Measurements from ENCODE around the gene EFCAB6. TPM values are rescaled to one million over a fixed set of nuclear protein-coding genes. Genes with fewer than 3 reads are reported as not detected.

The EFCAB6 gene
- total and polyA plus RNA-seq, 2 donors (not counting 3 experiments of a cell fraction or from before 2014, with no cell fraction given) = 0.07 to 0.31 TPM

GRCh38 chr22:43635101-43635500, 177.0 kb downstream of the EFCAB6 start:
- POLR2A ChIA-PET = no interaction called here
- H3K9me3 ChIP-seq (replicated peaks; ENCODE audit: control insufficient read depth, insufficient read depth, low read length) = peaks cover 2% of the 10 kb centered on the region
- FAIRE-seq = no peak

More at GRCh38 chr22:43635101-43635500, 177.0 kb downstream of the EFCAB6 start:
- no peak for TF ChIP-seq POLR2AphosphoS5 (IDR thresholded peaks at IDR 0.05; ENCODE audit: insufficient read depth, low read depth, low read length)
- TF ChIP-seq GATA2 (IDR thresholded peaks at IDR 0.05; ENCODE audit: insufficient read depth, insufficient read length, low read depth, low read length) = no peak
- TF ChIP-seq EZH2 (IDR thresholded peaks at IDR 0.05; ENCODE audit: borderline replicate concordance, low read depth, low read length, severe bottlenecking) = no peak
- TF ChIP-seq JUN (IDR thresholded peaks at IDR 0.05; ENCODE audit: borderline replicate concordance, insufficient read depth, insufficient read length, low read depth) = no peak
- no peak for TF ChIP-seq CTCF (IDR thresholded peaks at IDR 0.05; ENCODE audit: extremely low read depth in 1 of 2, insufficient read depth in 1 of 2, low read depth in 1 of 2, low read length in 2 of 2)
- no peak for TF ChIP-seq MAX (IDR thresholded peaks at IDR 0.05; ENCODE audit: insufficient read depth, insufficient read length)
- TF ChIP-seq FOS (IDR thresholded peaks at IDR 0.05; ENCODE audit: borderline replicate concordance, insufficient read depth, low read length) = no peak
- TF ChIP-seq MYC (IDR thresholded peaks at IDR 0.05; ENCODE audit: low read depth, low read length) = no peak
- no peak for TF ChIP-seq POLR2A (IDR thresholded peaks at IDR 0.05; ENCODE audit: low read depth, low read length)
- H3K4me1 ChIP-seq (ENCODE audit: control insufficient read depth, extremely low read depth, insufficient read depth, low read length) = no peaks in the 10 kb centered on the region
- intact Hi-C loops (cut with micrococcal nuclease) = no loop called here
- DNase-seq (ENCODE audit: low read depth, low spot score) = no peak
- H2AFZ ChIP-seq (ENCODE audit: low read depth, low read length) = no peak overlapping the region
- dilution Hi-C loops (cut with MboI; ENCODE audit: extremely low pct_ligation_motif_present, low sequenced_read_pairs) = no loop called here
- H3K9ac ChIP-seq (replicated peaks; ENCODE audit: extremely low read depth, insufficient read depth, low read length) = no peak overlapping the region
- no peak overlapping the region for H3K4me3 ChIP-seq (replicated peaks in 1 of 3; ENCODE audit: insufficient read depth in 1 of 3, low read depth in 1 of 3, low read length in 3 of 3)
- no peak overlapping the region for H3K4me2 ChIP-seq (ENCODE audit: insufficient read depth, low read length)
- no peak overlapping the region for H3K27ac ChIP-seq (ENCODE audit: insufficient read depth, low read depth, low read length)
- no peaks in the 10 kb centered on the region for H3K27me3 ChIP-seq (ENCODE audit: control insufficient read depth in 2 of 2, insufficient read depth in 2 of 2, low read length in 2 of 2)
- no TSS peak for BruUV-seq (replicated peaks)
- no peaks in the 10 kb centered on the region for H3K79me2 ChIP-seq (ENCODE audit: control insufficient read depth, insufficient read depth, low read length)
- CTCF ChIA-PET = no interaction called here
- no peaks in the 10 kb centered on the region for H3K9me1 ChIP-seq (replicated peaks; ENCODE audit: control insufficient read depth, extremely low read depth, insufficient read depth, low read length)
- no peaks in the 10 kb centered on the region for H3K36me3 ChIP-seq (ENCODE audit: control insufficient read depth in 2 of 2, extremely low read depth in 1 of 2, insufficient read depth in 2 of 2, low read length in 2 of 2)
- H4K20me1 ChIP-seq (replicated peaks; ENCODE audit: control insufficient read depth, extremely low read depth, insufficient read depth, low read length) = no peaks in the 10 kb centered on the region

Data from endothelial cell of umbilical vein (primary cell).